Natural killer cell (primary cell): ENCODE measurements around the gene HMGCS2. TPM values are rescaled to one million over a fixed set of nuclear protein-coding genes. Genes with fewer than 3 reads are reported as not detected.

Source experiments
- ATAC-seq, 3 donors: fragments of 150-1000 bp in 2 of 3; fragments of 200-7000 bp in 1 of 3; cut with Tn5 transposase; 1 replicate in 1 of 3; 2 replicates in 2 of 3; pipeline ENCODE4 v1.10.0; 2021; ENCODE audit warnings: mild to moderate bottlenecking in 2 of 3, moderate library complexity in 2 of 3
- DNase-seq, 2 donors: peaks; one replicate each; pipeline versions ENCODE4 v3.0.0 to v3.0.0-alpha.2; 2013 to 2021; ENCODE audit warnings: mixed read lengths in 1 of 2
- H3K27ac ChIP-seq: one replicate; pipeline ENCODE4 v1.5.1; 2013; ENCODE audit warnings: mild to moderate bottlenecking, low read length
- H3K27me3 ChIP-seq: one replicate; pipeline ENCODE4 v1.6.1; 2013; ENCODE audit warnings: low read length; ENCODE audit not compliant: control insufficient read depth, insufficient read depth
- H3K36me3 ChIP-seq: one replicate; pipeline ENCODE4 v1.6.1; 2013; ENCODE audit warnings: low read length; ENCODE audit not compliant: control insufficient read depth, insufficient read depth
- H3K4me1 ChIP-seq: one replicate; pipeline ENCODE4 v1.6.1; 2013; ENCODE audit warnings: low read length; ENCODE audit not compliant: control insufficient read depth, insufficient read depth
- H3K4me3 ChIP-seq: one replicate; pipeline ENCODE4 v1.5.1; 2013; ENCODE audit warnings: low read length
- H3K9me3 ChIP-seq: one replicate; pipeline ENCODE4 v1.6.1; 2013; ENCODE audit warnings: low read length; ENCODE audit not compliant: control insufficient read depth, insufficient read depth
- H3K27ac Mint-ChIP-seq, 2 donors: one replicate each; pipeline ENCODE4 v1.8.0; 2022; ENCODE audit warnings: mild to moderate bottlenecking in 2 of 2, mixed read lengths in 2 of 2, moderate library complexity in 1 of 2
- H3K27me3 Mint-ChIP-seq, 2 donors: one replicate each; pipeline ENCODE4 v1.8.0; 2022; ENCODE audit warnings: low read depth in 2 of 2, mixed read lengths in 2 of 2
- H3K36me3 Mint-ChIP-seq: one replicate; pipeline ENCODE4 v1.8.0; 2022; ENCODE audit warnings: mixed read lengths
- H3K4me1 Mint-ChIP-seq, 2 donors: one replicate each; pipeline ENCODE4 v1.8.0; 2022; ENCODE audit warnings: mixed read lengths in 2 of 2
- H3K4me3 Mint-ChIP-seq: one replicate; pipeline ENCODE4 v1.8.0; 2022; ENCODE audit warnings: mild to moderate bottlenecking, moderate library complexity, mixed read lengths
- H3K9me3 Mint-ChIP-seq, 2 donors: one replicate each; pipeline ENCODE4 v1.8.0; 2022; ENCODE audit warnings: mixed read lengths in 2 of 2
- CTCF ChIP-seq: fragments of 200-600 bp; IDR thresholded peaks from one replicate; pipeline ENCODE4 v1.8.0; 2022; ENCODE audit warnings: antibody characterized with exemption
- WGBS: methylation state at CpG from one replicate; pipeline ENCODE4 v1.1.7; 2013; ENCODE audit warnings: missing lambda C conversion rate; ENCODE audit not compliant: insufficient coverage; 5-methylcytosine and 5-hydroxymethylcytosine counted together
- intact Hi-C: fragments of 100-400 bp; cut with micrococcal nuclease; formaldehyde crosslinking; loops from one replicate; pipeline ENCODE4 v1.14.2; 2022
- total RNA-seq, 4 donors: library from RNA; stranded (reverse); fragments of 120-200 nt in 1 of 4; gene quantifications; one replicate each; pipeline versions ENCODE4 v1.2.3 to v1.2.4, GENCODE V29; 2013 to 2022

HMGCS2 gene
- total RNA-seq, 3 donors from 2014 or later (not counting 1 experiment from before 2014, with no cell fraction given), result not detected

- Mint-ChIP-seq H3K27ac (no peak overlapping the region), H3K27me3 (peaks cover 0 to 2% of the 10 kb centered on the region in 2 donors), H3K4me3 (no peak overlapping the region), H3K9me3 (no peaks in the 10 kb centered on the region), H3K36me3 (no peaks in the 10 kb centered on the region), H3K4me1 (peaks cover 0 to 9% of the 10 kb centered on the region in 2 donors)
- Histone ChIP-seq H3K27ac (no peak overlapping the region), H3K9me3 (no peaks in the 10 kb centered on the region), H3K4me3 (no peak overlapping the region), H3K4me1 (no peaks in the 10 kb centered on the region), H3K27me3 (no peaks in the 10 kb centered on the region), H3K36me3 (no peaks in the 10 kb centered on the region)
- no peak for TF ChIP-seq CTCF
- no peak for ATAC-seq
- WGBS, result 77% methylated on average over 7 of the region's 7 CpGs
- intact Hi-C loops, result no loop called here
- DNase-seq, result no peak
These were observed 26.0 kb downstream of the HMGCS2 start for GRCh38 chr1:119742677-119743076.

DNA sequence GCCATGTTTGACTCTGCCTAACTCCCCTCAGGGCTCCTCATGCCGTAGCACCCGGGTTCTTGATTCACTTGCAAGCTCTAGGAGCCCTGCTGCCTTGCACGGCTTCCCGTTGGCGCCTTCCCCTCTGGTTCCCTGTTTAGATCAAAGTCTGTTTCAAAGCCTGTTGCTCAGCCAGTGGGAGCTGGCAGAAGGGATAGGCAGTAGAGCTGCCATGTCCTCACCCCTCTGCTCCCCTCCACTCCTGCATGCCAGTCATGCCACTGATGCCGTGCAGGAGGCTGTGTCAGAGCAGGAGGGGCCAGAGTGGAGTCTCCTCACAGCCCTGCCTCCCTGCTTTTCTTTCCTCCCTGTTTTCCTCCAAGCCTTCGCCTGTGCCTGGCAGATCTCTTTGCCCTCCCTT is 26.5 kb downstream of the HMGCS2 start:
- Mint-ChIP-seq H3K4me1 (peaks cover 0 to 9% of the 10 kb centered on the region in 2 donors), H3K27me3 (peaks cover 0 to 2% of the 10 kb centered on the region in 2 donors), H3K9me3 (no peaks in the 10 kb centered on the region), H3K27ac (no peak overlapping the region), H3K4me3 (no peak overlapping the region), H3K36me3 (no peaks in the 10 kb centered on the region)
- ATAC-seq, result no peak
- no peak for DNase-seq
- 94% methylated on average over 7 of the region's 7 CpGs for WGBS
- no peaks in the 10 kb centered on the region for H3K4me1 ChIP-seq
- no peak overlapping the region for H3K27ac ChIP-seq
- H3K9me3 ChIP-seq, result no peaks in the 10 kb centered on the region
- H3K36me3 ChIP-seq, result no peaks in the 10 kb centered on the region
- no peaks in the 10 kb centered on the region for H3K27me3 ChIP-seq
- TF ChIP-seq CTCF, result no peak
- intact Hi-C loops, result no loop called here
- no peak overlapping the region for H3K4me3 ChIP-seq

GRCh38 chr1:119740896-119741780 is 27.6 kb downstream of the HMGCS2 start:
- intact Hi-C loops, result no loop called here
- Mint-ChIP-seq H3K27me3 (peaks cover 0 to 2% of the 10 kb centered on the region in 2 donors), H3K4me1 (peaks cover 0 to 9% of the 10 kb centered on the region in 2 donors), H3K4me3 (no peak overlapping the region), H3K9me3 (no peaks in the 10 kb centered on the region), H3K36me3 (no peaks in the 10 kb centered on the region), H3K27ac (no peak overlapping the region)
- no peak for DNase-seq
- Histone ChIP-seq H3K9me3 (no peaks in the 10 kb centered on the region), H3K27me3 (no peaks in the 10 kb centered on the region), H3K4me3 (no peak overlapping the region), H3K36me3 (no peaks in the 10 kb centered on the region), H3K4me1 (no peaks in the 10 kb centered on the region), H3K27ac (no peak overlapping the region)
- 95% methylated on average over 13 of the region's 13 CpGs for WGBS
- ATAC-seq, result peak in 1 of 3 donors; percentile 11
- no peak for TF ChIP-seq CTCF
